ENCODE results near the gene MCCC2.
A peak's percentile ranks its signal among the peaks of the same experiment; 100 is the strongest.
"Not testable (repeated sequence)": the region's sequence is repeated elsewhere in the genome, so short reads cannot be mapped to it uniquely, and the experiment has no call there.

Gene MCCC2

DNA sequence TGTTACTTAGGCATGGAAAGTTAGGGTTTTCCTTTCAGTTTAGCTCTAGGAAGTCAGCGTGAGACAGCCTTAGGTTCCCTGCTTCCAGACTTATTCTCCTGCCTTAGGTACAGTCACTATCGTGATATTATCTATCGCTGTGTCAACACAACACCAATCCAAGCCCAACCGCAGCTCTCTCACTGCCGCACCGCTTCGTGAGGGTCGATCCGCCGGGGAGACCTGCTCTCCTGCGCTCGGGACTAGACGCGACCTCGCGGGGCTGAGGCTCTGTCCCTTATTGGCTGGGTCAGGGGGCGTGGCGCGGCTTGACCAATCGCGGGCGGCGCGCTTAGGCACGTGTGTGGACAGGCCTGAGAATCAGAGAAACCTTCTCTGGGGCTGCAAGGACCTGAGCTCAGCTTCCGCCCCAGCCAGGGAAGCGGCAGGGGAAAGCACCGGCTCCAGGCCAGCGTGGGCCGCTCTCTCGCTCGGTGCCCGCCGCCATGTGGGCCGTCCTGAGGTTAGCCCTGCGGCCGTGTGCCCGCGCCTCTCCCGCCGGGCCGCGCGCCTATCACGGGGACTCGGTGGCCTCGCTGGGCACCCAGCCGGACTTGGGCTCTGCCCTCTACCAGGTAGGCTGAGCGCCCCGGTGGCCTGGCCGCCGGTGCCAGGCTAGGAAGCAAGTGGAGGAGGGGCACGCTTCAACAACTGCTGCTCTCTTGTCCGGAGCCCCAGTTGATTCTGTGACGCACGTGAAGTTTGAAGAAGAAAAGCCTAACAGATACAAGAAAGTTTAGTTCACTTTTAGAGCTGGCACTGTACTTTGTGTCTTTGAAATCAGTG, at the start of gene MCCC2:
Gene MCCC2 (plus strand): TSS at position 400 of the 825 bp plus-strand sequence. CDS start 86 bp downstream, at position 486.
- peak; percentile 96 for DNase-seq

DNA sequence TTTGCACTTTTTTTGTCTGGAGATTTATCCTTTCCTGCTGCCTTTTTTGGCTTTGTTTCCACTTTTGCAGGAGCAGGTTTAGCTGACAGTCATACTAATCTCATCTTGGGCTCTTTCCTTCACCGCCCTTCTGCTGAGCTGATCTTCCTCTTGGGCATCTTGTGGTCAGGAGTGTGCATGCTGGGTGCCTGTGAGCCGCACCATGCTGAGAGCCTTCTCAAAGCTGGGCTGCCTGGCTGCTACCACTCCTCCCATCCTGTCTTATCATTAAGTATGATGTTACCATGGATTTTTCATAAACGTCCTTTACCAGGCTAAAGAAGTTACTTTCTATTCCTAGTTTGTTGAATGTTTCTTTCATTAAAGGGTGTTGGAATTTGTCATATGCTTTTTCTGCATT, 49.5 kb upstream of the MCCC2 start:
- no peak for DNase-seq

DNA sequence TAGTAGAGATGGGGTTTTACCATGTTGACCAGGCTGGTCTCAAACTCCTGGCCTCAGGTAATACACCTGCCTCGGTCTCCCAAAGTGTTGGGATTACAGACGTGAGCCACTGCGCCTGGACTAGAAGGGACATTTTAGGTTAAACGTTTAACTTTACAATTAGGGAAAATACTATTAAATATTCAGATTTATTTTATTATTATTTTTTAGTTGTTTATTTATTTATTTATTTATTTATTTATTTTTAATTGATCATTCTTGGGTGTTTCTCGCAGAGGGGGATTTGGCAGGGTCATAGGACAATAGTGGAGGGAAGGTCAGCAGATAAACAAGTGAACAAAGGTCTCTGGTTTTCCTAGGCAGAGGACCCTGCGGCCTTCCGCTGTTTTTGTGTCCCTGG, 36.3 kb upstream of the MCCC2 start:
- DNase-seq: not testable (repeated sequence)

DNA sequence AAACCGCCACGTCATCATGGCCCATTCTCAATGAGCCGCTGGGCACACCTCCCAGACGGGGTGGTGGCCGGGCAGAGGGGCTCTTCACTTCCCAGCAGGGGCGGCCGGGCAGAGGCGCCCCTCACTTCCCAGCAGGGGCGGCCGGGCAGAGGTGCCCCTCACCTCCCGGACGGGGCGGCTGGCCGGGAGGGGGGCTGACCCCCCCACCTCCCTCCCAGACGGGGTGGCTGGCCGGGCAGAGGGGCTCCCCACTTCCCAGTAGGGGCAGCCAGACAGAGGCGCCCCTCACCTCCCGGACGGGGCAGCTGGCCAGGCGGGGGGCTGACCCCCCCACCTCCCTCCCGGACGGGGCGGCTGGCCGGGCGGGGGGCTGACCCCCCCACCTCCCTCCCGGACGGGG, 35.6 kb upstream of the MCCC2 start:
- not testable (repeated sequence) for DNase-seq

DNA sequence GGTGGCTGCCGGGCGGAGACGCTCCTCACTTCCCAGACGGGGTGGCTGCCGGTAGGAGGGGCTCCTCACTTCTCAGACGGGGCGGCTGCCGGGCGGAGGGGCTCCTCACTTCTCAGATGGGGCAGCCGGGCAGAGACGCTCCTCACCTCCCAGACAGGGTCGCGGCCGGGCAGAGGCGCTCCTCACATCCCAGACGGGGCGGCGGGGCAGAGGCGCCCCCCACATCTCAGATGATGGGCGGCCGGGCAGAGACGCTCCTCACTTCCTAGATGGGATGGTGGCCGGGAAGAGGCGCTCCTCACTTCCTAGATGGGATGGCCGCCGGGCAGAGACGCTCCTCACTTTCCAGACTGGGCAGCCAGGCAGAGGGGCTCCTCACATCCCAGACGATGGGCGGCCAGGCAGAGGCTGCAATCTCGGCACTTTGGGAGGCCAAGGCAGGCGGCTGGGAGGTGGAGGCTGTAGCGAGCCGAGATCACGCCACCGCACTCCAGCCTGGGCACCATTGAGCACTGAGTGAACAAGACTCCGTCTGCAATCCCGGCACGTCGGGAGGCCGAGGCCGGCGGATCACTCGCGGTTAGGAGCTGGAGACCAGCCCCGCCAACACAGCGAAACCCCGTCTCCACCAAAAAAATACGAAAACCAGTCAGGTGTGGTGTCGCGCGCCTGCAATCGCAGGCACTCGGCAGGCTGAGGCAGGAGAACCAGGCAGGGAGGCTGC, 35.0 kb upstream of the MCCC2 start:
- DNase-seq: not testable (repeated sequence)

DNA sequence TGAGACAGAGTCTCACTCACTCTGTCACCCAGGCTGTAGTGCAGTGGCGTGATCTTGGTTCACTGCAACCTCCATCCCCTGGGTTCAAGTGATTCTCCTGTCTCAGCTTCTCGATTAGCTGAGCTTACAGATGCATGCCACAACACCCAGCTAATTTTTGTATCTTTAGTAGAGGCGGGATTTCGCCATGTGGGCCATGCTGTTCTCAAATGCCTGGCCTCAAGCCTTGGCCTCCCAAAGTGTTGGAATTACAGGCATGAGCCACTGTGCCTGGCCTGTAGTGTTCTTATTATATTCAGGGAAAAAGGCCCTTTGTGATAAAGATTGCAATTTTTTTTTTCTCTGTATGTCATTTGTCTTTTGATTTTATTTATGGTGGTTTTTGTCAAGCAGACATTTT, 24.0 kb upstream of the MCCC2 start:
- no peak for DNase-seq

DNA sequence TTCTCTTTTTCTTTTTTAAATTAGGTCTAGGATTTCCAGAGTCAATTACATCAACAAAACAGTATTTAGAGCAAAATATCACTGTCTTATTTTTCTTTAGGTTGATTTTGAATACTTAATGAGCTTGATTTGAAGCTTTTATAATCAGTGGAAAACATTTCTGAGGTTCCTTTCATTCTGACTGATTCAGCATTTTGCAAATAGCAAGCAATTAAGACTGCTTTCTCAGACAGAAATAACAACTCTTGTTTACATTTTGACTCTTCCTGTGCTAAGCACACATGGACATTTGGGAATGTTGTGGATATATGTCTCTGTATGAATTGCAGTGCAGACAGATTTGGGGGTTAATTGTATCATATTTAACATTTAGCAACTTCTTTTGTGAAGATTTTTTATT, 22.2 kb upstream of the MCCC2 start:
- no peak for DNase-seq

DNA sequence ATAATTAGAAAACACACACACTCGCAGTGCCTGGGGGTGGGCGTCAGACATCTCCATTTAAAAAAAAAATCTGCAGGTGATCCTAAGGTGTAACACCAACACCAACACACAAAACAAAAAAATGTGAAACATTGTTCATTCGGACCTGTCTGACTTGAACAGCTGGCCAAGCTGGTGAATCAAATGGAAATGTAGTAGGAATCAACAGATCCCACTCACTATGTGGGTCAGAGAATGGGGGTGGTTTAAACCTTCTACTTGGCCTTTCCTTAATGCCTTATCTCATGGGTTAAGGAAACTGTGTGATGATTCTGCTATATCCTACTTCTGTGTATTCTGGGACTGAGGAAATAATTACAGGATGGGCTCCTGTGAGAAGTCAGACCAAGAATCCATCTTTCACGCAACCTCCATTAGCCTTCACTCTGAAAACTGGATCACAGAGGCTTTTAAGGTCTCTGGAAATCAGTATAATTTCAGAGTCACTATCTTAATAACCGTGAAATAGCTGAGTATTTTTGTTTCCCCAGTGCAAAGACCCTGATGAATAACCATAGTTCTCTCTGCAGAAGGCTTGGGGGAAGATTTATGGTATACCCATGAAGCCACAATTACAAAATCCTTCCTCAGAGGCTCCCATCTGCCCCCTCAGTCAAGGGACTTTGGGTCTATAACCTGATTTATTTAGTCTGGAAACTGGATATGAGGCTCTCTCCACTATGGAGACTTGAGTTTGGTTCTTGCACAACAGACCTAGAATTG, 17.2 kb upstream of the MCCC2 start:
- no peak for DNase-seq

DNA sequence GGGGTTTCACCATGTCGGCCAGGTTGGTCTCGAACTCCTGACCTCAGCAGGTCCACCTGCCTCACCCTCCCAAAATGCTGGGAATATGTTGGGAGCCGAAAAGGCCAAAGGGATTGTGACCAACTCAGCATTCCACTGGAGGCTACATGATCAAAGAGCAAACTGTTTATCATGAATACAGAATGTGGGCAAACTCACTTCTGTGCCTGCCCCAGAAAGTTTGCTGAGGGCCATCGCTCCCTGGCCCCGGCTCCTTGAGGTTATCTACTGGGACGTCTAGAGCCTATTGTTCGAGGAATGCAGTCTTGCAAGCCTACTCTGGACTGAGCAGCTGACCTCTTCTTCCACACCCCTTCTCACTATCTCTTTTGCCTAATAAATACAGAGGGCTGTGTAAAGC, 15.3 kb upstream of the MCCC2 start:
- DNase-seq: not testable (repeated sequence)

DNA sequence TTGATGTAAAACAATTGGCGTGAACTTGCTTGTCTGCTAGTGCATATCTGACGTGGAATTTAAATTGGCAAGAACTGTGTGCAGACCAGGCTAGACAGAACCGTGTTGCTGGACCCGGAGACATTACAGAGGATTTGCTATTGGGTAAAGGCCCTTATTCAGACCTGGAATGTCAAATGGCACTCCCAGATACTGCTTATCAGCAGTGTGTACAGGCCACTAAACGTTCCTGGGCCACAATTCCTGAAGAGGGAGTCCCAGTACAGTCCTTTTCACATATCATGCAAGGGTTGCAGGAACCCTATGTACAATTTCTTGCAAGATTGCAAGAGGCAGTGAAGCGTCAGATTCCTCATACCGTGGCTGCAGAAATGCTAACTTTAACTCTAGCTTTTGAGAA, 13.5 kb upstream of the MCCC2 start:
- DNase-seq: no peak

DNA sequence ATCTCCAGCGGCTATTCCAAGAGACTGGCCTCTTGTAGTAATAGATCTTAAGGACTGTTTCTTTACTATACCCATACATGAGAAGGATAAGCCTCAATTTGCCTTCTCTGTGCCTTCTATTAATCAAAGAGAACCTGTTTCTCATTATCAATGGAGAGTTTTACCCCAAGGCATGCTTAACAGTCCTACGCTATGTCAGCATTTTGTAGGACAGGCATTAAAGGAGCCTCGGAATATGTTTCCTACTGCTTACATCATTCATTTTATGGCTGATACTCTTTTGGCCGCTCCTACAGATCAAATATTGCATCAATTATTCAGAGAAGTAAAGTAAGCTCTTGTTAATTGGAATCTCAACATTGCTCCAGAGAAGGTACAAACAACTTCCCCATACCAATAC, 11.6 kb upstream of the MCCC2 start:
- not testable (repeated sequence) for DNase-seq

DNA sequence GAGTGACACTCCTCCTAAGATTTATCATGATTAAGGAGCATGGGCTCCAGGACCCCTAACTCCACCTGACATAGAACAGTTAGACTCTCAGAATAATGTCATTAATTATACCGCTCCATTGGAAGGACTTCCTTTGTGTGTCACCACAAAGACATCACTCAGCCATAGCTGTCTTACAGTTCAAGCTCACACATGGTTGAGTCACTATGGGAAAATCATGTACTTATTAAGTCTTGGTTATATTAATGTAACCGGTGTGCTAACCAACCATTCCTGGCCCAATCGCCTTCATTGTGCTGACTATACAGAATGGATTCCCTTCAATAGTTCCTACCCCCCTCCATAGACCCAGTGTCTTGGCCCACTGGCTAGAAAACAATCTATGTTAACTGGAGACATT, 10.9 kb upstream of the MCCC2 start:
- no peak for DNase-seq

DNA sequence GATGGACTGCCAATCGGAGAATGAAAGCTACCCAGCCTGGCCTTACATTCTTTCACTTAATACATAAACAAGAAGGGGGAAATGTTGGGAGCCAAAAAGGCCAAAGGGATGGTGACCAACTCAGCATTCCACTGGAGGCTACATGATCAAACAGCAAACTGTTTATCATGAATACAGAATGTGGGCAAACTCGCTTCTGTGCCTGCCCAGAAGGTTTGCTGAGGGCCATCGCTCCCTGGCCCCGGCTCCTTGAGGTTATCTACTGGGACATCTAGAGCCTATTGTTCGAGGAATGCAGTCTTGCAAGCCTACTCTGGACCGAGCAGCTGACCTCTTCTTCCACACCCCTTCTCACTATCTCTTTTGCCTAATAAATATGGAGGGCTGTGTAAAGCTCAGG, 9.3 kb upstream of the MCCC2 start:
- DNase-seq: not testable (repeated sequence)

DNA sequence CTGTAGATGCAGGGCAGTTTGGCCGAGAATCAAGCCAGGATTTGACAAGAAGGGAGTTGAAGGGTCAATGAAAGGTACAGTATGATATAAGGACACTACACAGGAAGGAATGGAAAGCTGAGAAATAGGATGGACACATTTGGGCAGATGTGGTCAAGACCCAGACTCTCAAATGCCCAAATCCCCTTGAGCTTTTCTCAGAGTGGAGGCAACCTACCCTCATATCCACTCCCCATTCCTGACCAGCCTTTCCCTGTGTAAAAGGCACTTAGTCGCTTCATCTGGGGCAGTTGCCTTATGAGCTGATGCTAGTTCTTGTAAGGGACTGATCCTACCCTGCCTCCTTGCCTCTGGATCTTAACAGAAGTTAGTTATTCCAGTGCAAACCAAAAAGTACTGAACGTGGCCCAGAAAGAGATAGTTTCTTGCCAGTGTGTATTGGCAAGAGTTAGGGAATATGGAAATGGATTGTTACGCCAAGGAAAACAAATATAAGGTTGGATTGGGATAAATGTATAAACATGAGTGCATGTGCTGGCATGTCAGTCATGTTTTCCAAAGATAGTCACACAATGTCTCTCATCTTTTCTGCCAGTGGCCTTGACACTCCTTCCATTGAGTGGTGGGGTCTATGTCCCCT, 4.1 kb upstream of the MCCC2 start:
- DNase-seq: no peak

DNA sequence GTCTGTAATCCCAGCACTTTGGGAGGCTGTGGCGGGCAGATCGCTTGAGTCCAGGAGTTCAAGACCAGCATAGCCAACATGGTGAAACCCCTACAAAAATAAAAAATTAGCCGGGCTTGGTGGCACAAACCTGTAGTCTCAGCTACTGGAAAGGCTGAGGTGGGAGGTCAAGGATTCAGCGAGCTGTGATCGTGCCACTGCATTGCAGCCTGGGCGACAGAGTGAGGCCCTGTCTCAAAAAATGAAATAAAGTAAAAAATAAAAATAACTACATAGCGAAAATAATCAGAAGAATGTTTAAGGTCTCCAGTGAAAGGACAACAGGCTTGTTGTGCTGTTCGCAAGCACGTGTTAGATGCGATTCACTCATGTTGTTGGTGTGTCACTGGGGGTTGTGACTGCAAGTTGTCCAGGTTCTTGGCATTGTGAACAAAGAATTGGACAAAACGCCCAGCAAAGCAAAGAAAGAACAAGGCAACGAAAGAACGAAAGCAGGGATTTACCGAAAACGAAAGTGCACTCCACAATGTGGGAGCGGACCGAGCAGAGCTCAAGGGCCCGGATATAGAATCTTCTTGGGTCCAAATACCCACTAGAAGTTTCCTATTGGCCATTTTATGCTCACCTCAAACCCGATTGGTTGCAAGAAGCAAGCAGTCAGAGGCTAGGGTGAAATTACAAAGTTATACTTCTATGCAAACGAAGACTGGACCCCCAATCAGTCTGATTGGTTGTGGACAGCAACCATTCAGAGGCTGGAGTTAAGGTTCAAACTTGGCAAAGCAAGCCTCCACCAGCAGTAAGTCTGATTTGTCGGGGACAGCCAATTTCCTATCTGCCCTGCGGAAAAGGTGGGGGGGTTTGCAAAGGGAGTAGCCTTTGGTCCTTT, 844 bp upstream of the MCCC2 start:
- DNase-seq: peak; percentile 6

DNA sequence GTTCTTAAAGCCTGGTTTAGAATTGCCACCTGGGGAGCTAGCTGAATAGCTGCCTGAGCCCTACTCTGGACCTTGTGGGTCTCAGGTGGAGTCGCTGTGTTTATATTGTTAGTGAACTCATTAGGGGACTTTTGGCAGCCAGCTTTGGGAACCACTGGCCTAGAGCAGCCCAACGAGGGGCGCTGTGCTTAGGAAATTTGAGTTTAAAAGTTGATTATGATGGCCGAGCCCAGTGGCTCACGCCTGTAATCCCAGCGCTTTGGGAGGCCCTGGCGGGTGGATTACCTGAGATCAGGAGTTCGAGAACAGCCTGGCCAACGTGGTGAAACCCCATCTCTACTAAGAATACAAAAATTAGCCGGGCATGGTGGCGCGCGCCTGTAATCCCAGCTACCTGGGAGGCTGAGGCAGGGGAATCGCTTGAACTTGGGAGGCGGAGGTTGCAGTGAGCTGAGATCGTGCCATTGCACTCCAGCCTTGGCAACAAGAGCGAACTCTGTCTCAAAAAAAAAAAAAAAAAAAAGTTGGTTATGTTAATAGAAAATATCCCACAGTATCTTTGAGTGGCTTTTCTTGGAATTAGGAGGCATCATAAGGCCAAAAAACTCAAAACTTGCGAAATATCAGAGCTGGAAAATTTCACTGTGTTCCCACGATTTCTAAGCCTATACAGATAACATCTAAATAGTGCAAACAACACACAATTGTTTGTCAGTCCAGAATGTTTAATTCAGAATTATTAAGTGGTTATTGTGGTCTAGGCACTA, 809 bp downstream of the MCCC2 start:
- no peak for DNase-seq

DNA sequence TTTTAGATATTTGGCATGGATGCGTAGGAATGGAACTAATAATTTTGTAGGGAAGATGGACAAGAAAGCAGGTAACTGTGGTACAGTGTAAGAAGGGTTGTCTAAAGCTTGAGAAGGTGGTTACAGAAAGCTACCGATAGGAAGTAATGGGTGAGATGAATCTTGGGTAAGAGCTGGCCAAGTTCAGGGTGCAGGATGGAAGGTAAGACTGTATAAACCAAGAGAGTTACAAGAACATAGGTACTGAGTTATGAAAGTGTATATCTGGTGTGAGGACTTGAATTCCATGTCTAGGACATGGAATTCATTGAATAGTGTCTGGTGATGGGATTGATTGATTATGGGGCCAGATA, 1.4 kb downstream of the MCCC2 start:
- no peak for DNase-seq

DNA sequence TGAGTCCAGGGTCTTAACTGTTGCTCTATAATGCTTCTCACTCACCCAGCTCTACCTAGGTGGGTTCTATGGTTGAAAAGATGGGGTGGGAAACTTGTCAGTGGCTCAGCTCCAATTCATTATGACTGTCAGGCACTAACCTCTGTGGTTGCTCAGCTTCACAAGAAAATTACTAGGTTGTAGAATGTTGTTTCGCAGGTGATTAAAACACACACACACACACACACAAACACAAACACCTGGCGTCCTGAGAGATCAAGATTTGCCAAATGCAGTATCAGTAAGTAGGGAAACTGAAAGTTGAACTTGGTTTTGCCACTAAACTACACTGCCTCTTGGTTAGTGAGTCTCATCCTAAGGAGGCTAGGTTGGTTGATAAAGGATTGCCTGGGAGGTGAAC, 2.8 kb downstream of the MCCC2 start:
- peak; percentile 13 for DNase-seq

DNA sequence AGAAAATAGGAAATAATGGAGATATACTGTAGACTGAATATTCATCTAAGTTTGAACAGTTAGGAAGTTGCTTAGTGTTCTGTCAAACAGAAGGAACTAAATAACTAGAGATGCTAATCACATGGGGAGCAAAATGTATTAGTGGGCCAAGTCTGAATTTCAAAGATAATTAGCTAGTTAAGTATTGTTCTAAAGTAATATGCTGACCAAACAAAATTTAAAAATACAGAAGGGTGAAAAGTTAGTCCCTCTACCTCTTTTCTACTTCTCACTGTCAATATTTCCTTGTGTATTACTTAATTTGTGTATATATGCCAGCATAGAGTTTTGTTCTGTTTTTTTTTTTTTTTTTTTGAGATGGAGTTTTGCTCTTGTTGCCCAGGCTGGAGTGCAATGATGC, 4.0 kb downstream of the MCCC2 start:
- no peak for DNase-seq

DNA sequence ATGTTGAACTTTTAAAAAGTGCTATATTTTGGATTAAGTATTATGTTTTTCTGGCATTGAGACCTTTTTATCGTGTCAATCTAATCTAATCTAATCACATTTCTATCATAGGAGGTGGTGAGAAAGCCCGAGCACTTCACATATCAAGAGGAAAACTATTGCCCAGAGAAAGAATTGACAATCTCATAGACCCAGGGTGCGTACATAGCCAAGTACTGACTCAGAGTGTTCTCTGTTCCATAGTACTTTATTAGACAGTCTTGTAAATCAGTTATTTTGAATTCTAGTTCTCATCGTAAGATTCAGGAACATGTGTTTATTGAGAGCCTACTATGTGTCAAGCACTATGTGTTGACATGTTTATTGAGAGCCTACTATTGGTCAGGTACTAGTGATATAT, 9.0 kb downstream of the MCCC2 start:
- no peak for DNase-seq

DNA sequence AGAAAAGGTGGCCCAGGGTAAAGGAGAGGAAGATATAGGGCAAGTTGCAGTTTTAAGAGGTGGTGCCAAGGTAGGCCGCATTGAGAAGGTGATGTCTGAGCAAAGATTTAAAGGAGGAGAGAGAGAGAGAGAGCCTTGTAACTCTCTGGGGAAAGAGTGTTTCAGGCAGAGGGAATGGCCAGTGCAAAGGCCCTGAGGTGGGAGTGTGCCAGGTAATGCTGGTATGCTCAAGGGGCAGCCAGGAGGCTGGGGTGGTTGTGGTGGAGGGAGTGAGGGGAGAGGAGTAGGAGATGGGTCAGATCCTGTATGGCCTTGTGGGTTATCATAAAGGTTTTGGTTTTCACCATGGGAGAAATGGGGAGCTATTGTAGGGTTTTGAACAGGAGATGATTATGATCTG, 9.9 kb downstream of the MCCC2 start:
- DNase-seq: no peak

Data from CD4-positive, alpha-beta T cell treated with Interleukin-4 for 4 hours (primary cell).